Effector memory CD8-positive, alpha-beta T cell (primary cell): ENCODE measurements around the gene MACROH2A2.
"Not testable (repeated sequence)": the region's sequence is repeated elsewhere in the genome, so short reads cannot be mapped to it uniquely, and the experiment has no call there.

ENCODE experiments used
- ATAC-seq: fragments of 150-1000 bp; cut with Tn5 transposase; replicated peaks from 2 replicates; pipeline ENCODE4 v1.10.0; 2021; ENCODE audit warnings: mild to moderate bottlenecking, moderate library complexity
- DNase-seq, 3 experiments: peaks; one replicate each; pipeline ENCODE4 v3.0.0; 2021
- H3K27ac Mint-ChIP-seq, 2 donors: one replicate each; pipeline ENCODE4 v1.8.0; 2022; ENCODE audit warnings: mild to moderate bottlenecking in 2 of 2, mixed read lengths in 2 of 2, moderate library complexity in 2 of 2
- H3K27me3 Mint-ChIP-seq, 2 donors: one replicate each; pipeline ENCODE4 v1.8.0; 2022; ENCODE audit warnings: mixed read lengths in 2 of 2
- H3K36me3 Mint-ChIP-seq: one replicate; pipeline ENCODE4 v1.8.0; 2022; ENCODE audit warnings: mild to moderate bottlenecking, moderate library complexity, mixed read lengths; ENCODE audit not compliant: insufficient read depth
- H3K4me1 Mint-ChIP-seq, 2 donors: one replicate each; pipeline ENCODE4 v1.8.0; 2022; ENCODE audit warnings: low read depth in 2 of 2, mixed read lengths in 2 of 2
- H3K4me3 Mint-ChIP-seq, 2 donors: one replicate each; pipeline ENCODE4 v1.8.0; 2022; ENCODE audit warnings: mild to moderate bottlenecking in 2 of 2, mixed read lengths in 2 of 2, moderate library complexity in 2 of 2
- H3K9me3 Mint-ChIP-seq, 2 donors: one replicate each; pipeline ENCODE4 v1.8.0; 2022; ENCODE audit warnings: mixed read lengths in 2 of 2

The MACROH2A2 gene

DNA sequence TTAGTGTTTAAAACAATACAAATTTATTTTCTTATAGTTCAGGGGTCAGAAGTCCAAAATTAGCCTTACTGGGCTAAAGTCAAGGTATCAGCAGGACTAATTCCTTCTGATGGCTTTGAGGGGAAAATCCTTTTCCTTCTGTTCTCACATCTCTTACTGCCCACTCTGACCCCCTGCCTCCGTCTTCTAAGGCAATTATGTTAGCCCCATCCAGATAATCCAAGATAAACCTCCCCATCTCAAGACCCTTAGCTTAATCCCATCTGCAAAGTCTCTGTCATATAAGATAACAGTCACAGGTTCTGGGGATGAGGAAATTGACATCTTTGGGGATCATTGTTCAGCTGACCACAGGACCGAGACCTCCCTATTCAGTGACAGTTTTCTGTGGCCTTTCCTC lies 22.3 kb downstream of the MACROH2A2 start:
- Mint-ChIP-seq H3K27ac (no peak overlapping the region), H3K4me1 (no peaks in the 10 kb centered on the region), H3K4me3 (no peak overlapping the region)

DNA sequence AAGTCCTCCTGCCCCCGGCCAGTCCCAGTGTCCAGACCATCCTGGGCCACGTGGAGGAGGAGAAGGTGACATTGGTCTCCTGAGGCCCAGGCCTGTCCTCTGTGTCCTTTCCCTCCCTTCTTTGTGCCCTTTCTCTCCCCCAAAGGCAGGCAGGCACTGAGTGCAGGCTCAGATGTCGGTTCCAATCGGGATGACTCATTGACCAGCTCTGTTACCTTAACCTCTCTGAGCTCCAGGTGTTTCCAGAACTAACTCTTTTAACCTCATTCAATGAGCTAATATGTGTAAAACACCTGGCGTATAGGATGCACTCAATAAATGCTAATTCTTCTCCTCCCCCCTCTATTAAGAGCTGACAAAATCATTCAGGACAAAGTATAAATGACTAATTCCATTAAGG lies 25.7 kb downstream of the MACROH2A2 start:
- ATAC-seq (no peak), DNase-seq (no peak)
- no peaks in the 10 kb centered on the region for H3K4me1 Mint-ChIP-seq
- no peaks in the 10 kb centered on the region for H3K36me3 Mint-ChIP-seq
- H3K9me3 Mint-ChIP-seq: no peaks in the 10 kb centered on the region
- no peak overlapping the region for H3K27ac Mint-ChIP-seq
- H3K27me3 Mint-ChIP-seq: peaks cover 18 to 54% of the 10 kb centered on the region in 2 donors
- H3K4me3 Mint-ChIP-seq: no peak overlapping the region

More for the DNA sequence above, 22.3 kb downstream of the MACROH2A2 start:
- Mint-ChIP-seq H3K27me3 (peaks cover 18 to 61% of the 10 kb centered on the region in 2 donors), H3K36me3 (no peaks in the 10 kb centered on the region), H3K9me3 (no peaks in the 10 kb centered on the region)
- ATAC-seq: no peak
- no peak for DNase-seq

DNA sequence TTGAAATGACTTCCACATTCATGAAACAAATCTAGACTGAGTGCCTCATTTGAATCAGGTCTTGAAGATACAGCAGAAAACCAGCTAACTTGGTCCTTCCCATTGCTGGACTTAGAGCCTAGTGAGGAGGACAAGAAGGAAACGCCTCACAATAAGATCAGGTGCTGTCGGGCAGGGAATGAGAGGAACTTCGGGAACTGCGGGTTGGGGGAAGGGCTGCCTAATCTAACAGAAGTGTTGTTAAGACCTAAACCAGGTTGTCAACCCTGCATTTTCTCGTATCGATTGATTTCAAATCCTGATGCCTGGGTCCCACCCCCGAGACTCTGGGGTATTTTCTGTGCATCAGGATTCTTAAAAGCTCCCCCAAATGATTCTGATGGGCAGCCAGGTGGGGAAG lies 26.3 kb downstream of the MACROH2A2 start:
- no peaks in the 10 kb centered on the region for H3K4me1 Mint-ChIP-seq
- no peak for ATAC-seq
- no peak overlapping the region for H3K27ac Mint-ChIP-seq
- DNase-seq: no peak
- H3K36me3 Mint-ChIP-seq: no peaks in the 10 kb centered on the region
- no peaks in the 10 kb centered on the region for H3K9me3 Mint-ChIP-seq
- H3K4me3 Mint-ChIP-seq: no peak overlapping the region
- H3K27me3 Mint-ChIP-seq: peaks cover 18 to 53% of the 10 kb centered on the region in 2 donors

DNA sequence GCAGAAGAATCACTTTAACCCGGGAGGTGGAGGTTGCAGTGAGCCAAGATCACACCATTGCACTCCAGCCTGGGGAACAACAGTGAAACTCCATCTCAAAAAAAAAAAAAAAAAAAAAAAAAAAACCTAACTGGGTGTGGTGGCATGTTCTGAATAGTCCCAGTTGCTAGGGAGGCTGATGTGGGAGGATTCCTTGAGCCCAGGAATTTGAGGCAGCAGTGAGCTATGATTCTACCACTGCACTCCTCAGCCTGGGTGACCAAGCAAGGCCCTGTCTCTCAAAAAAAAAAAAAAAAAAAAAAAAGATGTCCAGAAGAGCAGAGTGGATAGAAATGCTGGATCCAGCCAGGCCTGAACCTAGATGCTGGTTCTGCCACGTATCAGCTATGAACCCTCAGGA lies 28.1 kb downstream of the MACROH2A2 start:
- DNase-seq, H3K4me1 Mint-ChIP-seq, H3K9me3 Mint-ChIP-seq, ATAC-seq, H3K36me3 Mint-ChIP-seq, H3K27ac Mint-ChIP-seq, H3K4me3 Mint-ChIP-seq: not testable (repeated sequence)
- peaks cover 18 to 40% of the 10 kb centered on the region in 2 donors for H3K27me3 Mint-ChIP-seq

DNA sequence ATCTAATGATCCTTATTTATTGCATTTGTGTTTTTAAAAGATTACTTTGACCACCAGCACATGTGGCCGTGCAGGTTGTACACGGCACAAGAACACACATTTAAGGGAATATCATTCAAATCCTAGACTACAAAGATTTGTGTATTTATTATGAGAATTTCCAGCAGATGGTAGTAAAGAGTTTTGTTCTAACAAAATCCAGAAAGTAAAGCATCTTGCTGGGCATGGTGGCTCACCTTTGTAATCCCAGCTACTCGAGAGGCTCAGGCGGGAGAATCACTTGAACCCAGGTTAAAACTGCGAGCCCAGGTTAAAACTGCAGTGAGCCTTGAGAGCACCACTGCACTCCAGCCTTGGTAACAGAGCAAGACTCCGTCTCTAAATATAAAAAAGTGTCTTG lies 31.5 kb downstream of the MACROH2A2 start:
- H3K9me3 Mint-ChIP-seq: no peaks in the 10 kb centered on the region
- H3K4me1 Mint-ChIP-seq: no peaks in the 10 kb centered on the region
- no peak for ATAC-seq
- H3K4me3 Mint-ChIP-seq: no peak overlapping the region
- no peak overlapping the region for H3K27ac Mint-ChIP-seq
- no peak for DNase-seq
- peaks cover 4 to 12% of the 10 kb centered on the region in 2 donors for H3K27me3 Mint-ChIP-seq
- no peaks in the 10 kb centered on the region for H3K36me3 Mint-ChIP-seq

DNA sequence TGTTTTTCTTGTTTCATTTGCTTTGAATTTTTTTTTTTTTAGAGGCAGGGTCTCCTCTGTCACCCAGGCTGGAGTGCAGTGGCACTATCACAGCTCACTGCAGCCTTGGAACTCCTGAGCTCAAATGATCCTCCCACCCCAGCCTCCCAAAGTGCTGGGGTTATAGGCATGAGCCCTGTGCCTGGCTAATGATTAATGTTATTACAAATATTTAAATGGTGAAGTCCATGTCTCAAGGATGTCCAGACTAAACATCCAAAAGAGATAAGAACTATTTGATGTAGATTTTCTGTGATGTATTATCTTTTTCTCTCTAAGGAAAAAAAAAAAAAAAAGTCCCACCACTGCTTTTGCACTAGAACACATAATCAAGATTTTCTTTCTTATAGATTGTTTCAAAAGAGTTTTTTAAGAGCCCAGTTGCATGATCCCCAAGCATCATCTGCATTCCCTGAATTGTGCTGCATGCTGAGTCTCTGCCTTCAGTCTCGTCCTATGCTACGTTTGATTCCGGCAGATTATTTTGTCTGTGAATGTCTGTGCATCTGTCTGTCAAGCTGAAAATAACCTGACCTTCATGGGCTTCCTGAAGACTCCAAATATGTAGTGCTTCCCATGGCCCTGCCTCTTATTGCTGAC lies 33.4 kb downstream of the MACROH2A2 start:
- no peaks in the 10 kb centered on the region for H3K4me1 Mint-ChIP-seq
- no peaks in the 10 kb centered on the region for H3K36me3 Mint-ChIP-seq
- ATAC-seq (no peak), DNase-seq (no peak)
- H3K4me3 Mint-ChIP-seq: no peak overlapping the region
- H3K27ac Mint-ChIP-seq: no peak overlapping the region
- no peaks in the 10 kb centered on the region for H3K9me3 Mint-ChIP-seq
- H3K27me3 Mint-ChIP-seq: no peaks in the 10 kb centered on the region

DNA sequence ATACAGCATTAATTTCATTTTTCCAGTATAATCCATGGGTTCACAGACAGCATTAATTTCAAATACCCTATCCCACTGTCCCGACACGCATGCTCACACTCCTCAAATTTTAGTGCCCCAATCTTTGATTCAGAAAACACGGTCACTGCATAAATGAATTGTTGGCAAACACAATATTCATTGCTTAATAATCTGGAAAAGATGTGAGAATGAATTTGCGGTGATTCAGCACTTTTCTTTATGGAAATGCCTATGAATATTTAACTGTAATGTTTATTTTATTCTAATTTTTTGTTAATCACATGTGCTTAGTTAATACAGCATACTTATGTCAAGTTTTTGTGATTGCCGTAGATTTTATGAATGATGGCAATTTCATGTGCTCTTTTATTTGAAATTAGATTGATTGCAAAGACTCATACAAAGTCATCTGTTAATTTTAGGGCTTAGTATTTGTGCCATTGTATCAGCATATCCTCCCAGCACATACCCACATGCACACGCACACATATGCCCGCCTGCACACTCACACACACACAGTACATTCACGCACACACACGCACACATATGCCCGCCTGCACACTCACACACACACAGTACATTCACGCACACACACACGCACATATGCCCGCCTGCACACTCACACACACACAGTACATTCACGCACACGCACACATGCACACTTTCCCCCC lies 35.1 kb downstream of the MACROH2A2 start:
- H3K27ac Mint-ChIP-seq: no peak overlapping the region
- H3K9me3 Mint-ChIP-seq: no peaks in the 10 kb centered on the region
- H3K4me1 Mint-ChIP-seq: peaks cover 11% of the 10 kb centered on the region in 2 donors
- H3K4me3 Mint-ChIP-seq: no peak overlapping the region
- no peaks in the 10 kb centered on the region for H3K27me3 Mint-ChIP-seq
- H3K36me3 Mint-ChIP-seq: peaks cover 4% of the 10 kb centered on the region
- no peak for DNase-seq
- no peak for ATAC-seq

DNA sequence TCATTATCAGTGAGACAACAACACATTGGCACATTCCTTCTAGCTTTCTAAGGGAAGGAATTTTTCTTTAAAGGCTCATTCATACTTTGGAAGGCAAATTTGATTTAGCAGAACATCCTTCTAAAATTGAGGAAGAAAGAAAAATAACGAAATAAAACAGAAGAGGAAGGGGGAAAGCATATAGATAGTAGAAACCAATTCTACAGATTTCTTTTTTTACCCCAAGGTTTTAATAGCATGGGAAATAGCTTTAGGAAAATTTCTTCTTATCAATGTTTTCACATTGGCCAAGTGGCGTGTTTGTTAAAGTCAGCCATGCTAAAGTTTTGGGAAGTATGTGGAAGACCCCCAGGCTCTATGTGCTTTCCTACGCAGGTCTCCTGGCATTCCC lies 35.7 kb downstream of the MACROH2A2 start:
- no peak overlapping the region for H3K27ac Mint-ChIP-seq
- ATAC-seq: no peak
- H3K9me3 Mint-ChIP-seq: no peaks in the 10 kb centered on the region

DNA sequence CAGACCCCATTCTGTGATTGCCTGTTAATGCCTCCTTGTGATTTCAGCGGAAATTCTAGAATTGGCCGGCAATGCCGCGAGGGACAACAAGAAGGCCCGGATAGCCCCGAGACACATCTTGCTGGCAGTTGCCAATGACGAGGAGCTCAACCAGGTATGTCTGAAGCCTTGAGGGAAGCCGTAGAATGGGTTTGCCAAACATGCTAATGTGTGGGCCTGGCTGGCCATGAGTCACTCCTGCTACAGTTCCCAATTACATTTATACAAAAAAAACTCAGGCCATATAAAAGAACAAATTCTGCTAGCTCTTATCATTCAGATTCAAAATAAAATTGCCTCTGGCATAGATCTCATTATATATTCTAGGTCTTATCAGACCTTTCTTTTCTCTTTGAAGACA lies 37.4 kb downstream of the MACROH2A2 start:
- no peaks in the 10 kb centered on the region for H3K9me3 Mint-ChIP-seq
- peaks cover 10% of the 10 kb centered on the region for H3K36me3 Mint-ChIP-seq
- no peak for ATAC-seq
- no peak for DNase-seq
- H3K27me3 Mint-ChIP-seq: no peaks in the 10 kb centered on the region
- no peak overlapping the region for H3K4me3 Mint-ChIP-seq
- H3K27ac Mint-ChIP-seq: no peak overlapping the region
- peaks cover 28 to 30% of the 10 kb centered on the region in 2 donors for H3K4me1 Mint-ChIP-seq

More for the DNA sequence above, 35.7 kb downstream of the MACROH2A2 start:
- H3K4me1 Mint-ChIP-seq: peaks cover 15 to 16% of the 10 kb centered on the region in 2 donors
- H3K4me3 Mint-ChIP-seq: no peak overlapping the region
- DNase-seq: no peak
- H3K36me3 Mint-ChIP-seq: peaks cover 4% of the 10 kb centered on the region
- H3K27me3 Mint-ChIP-seq: no peaks in the 10 kb centered on the region

DNA sequence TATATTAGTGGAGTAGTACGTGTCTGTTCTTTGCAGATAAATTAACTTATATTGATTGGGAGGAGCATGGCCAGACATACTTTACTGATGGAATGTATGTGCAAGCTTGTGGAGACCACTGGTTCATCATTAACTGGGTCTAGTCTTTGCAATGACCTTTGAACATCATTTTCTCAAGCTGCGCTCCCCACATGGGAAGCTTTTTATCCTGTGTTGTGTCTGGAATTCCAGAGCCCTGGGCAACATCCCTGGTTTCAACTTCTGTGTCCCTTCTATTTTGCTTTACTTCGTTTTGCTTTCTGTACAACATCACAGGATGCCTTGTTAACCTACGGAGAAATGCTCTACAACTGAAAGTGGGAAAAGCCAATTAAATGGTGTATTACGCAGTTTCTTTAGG lies 38.3 kb downstream of the MACROH2A2 start:
- Mint-ChIP-seq H3K4me1 (peaks cover 28 to 35% of the 10 kb centered on the region in 2 donors), H3K27me3 (no peaks in the 10 kb centered on the region), H3K36me3 (peaks cover 10% of the 10 kb centered on the region), H3K4me3 (peak overlapping the region in 1 of 2 donors; percentile 92), H3K9me3 (no peaks in the 10 kb centered on the region), H3K27ac (peak overlapping the region in 1 of 2 donors; percentile 97)
- ATAC-seq (no peak), DNase-seq (no peak)

DNA sequence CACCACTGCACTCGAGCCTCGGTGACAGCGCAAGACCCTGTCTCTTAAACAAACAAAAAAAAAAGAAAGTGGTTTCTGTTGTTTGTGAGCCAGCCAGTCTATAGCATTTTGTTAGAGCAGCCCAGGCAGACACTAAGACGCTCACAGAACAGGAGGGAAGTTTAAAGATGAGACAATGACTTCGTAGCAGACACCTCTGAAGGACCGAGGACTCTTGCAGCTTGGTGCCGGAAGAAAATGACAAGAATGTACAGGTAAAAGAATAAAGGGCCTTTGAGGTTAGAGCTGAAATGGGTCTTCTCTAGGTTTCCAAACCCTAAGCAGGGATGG lies 39.7 kb downstream of the MACROH2A2 start:
- Mint-ChIP-seq H3K36me3 (peaks cover 10% of the 10 kb centered on the region), H3K27ac (peak overlapping the region; percentile 97 to 98), H3K27me3 (no peaks in the 10 kb centered on the region), H3K4me1 (peaks cover 34 to 40% of the 10 kb centered on the region in 2 donors), H3K4me3 (peak overlapping the region; percentile 85 to 92), H3K9me3 (no peaks in the 10 kb centered on the region)
- DNase-seq (peak in 1 of 3 experiments; percentile 5), ATAC-seq (peak; percentile 35)

DNA sequence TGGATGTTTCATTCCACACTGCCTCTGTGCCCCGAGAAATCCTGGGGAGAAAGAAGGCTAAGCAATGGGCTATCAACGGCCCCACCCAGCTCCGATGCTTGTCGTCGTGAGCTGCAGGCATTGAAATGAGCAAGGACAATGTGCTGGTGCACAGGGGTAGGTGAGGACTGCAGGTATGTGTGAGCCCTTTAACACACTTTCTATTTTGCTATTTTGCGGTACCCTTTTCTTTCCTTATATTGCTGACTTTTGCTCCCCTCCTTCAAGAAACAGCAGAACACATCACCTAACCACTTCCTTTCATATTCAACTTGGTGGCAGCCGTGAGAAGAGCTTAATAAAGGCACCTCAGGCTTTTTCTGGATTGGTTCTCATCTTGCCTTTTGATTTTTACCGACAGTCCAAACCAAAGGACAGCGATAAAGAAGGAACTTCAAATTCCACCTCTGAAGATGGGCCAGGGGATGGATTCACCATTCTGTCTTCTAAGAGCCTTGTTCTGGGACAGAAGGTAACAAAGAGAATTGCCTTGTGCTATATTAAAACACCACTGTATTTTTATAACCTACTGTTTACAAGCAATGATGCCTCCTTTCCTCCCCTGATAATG lies 40.8 kb downstream of the MACROH2A2 start:
- H3K4me3 Mint-ChIP-seq: peak overlapping the region; percentile 85 to 92
- H3K4me1 Mint-ChIP-seq: peaks cover 36 to 40% of the 10 kb centered on the region in 2 donors
- ATAC-seq (peak; percentile 79), DNase-seq (peak in 2 of 3 experiments; percentile 10 to 23)
- H3K27me3 Mint-ChIP-seq: no peaks in the 10 kb centered on the region
- H3K27ac Mint-ChIP-seq: peak overlapping the region; percentile 97 to 98
- H3K36me3 Mint-ChIP-seq: peaks cover 10% of the 10 kb centered on the region
- no peaks in the 10 kb centered on the region for H3K9me3 Mint-ChIP-seq

DNA sequence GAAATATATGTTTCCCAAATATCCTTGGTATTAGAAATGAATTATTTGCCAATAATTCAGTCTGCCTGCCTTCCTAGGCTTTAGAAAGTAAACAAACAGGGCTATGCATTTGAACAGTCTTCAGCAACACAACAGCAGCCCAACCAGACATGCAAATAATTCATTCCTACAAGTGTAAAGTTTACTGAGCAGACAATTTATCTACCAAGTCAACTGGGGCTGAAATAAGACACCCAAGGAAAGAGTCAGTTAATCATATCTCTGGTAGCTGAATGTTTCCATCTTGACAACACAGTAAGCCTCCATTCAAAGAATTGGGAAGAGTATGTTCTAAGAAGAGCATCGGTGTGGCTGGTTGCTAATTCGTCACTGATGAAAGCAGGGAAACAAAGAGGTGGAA lies 41.6 kb downstream of the MACROH2A2 start:
- Mint-ChIP-seq H3K9me3 (no peaks in the 10 kb centered on the region), H3K4me1 (peaks cover 36 to 40% of the 10 kb centered on the region in 2 donors), H3K27me3 (no peaks in the 10 kb centered on the region), H3K27ac (peak overlapping the region in 1 of 2 donors; percentile 97), H3K36me3 (peaks cover 11% of the 10 kb centered on the region), H3K4me3 (peak overlapping the region; percentile 85 to 92)
- ATAC-seq (no peak), DNase-seq (no peak)
